ENCODE data around the gene PAGE1.
"Not testable (repeated sequence)": the region's sequence is repeated elsewhere in the genome, so short reads cannot be mapped to it uniquely, and the experiment has no call there.

DNA sequence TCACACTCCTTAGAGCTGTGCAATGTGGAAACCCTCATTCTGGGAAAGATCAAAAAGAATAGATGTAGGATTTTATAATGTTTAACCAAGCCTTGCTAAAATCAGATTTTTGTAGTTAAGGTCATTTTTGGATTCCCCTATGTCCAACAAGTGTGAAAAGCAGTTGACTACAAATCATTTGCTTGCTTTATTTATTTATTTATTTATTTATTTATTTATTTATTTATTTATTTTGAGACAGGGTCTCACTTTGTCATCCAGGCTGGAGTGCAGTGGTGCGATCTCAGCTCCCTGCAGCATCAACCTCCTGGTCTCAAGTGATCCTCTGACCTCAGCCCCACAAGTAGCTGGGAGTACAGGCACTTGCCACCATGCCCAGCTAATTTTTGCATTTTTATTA, 45.7 kb upstream of the PAGE1 start:
- not testable (repeated sequence) for TF ChIP-seq CTCF (IDR thresholded peaks at IDR 0.05 in 2 of 3, conservative IDR thresholded peaks at IDR 0.05 in 1 of 3; ENCODE audit: borderline replicate concordance in 1 of 3, insufficient read depth in 1 of 3, low read depth in 2 of 3, low read length in 2 of 3); FOSL1 (IDR thresholded peaks at IDR 0.05; ENCODE audit: low read depth); POLR2A (IDR thresholded peaks at IDR 0.05; ENCODE audit: borderline replicate concordance, extremely low read depth, insufficient read depth, insufficient read length); POLR2AphosphoS5 (IDR thresholded peaks at IDR 0.05; ENCODE audit: low read depth, low read length); EZH2 (IDR thresholded peaks at IDR 0.05); CEBPB (IDR thresholded peaks at IDR 0.05; ENCODE audit: low read depth); ATF3 (IDR thresholded peaks at IDR 0.05); RAD21 (IDR thresholded peaks at IDR 0.05; ENCODE audit: low read depth)
- TF ChIP-seq, protein P1, sequence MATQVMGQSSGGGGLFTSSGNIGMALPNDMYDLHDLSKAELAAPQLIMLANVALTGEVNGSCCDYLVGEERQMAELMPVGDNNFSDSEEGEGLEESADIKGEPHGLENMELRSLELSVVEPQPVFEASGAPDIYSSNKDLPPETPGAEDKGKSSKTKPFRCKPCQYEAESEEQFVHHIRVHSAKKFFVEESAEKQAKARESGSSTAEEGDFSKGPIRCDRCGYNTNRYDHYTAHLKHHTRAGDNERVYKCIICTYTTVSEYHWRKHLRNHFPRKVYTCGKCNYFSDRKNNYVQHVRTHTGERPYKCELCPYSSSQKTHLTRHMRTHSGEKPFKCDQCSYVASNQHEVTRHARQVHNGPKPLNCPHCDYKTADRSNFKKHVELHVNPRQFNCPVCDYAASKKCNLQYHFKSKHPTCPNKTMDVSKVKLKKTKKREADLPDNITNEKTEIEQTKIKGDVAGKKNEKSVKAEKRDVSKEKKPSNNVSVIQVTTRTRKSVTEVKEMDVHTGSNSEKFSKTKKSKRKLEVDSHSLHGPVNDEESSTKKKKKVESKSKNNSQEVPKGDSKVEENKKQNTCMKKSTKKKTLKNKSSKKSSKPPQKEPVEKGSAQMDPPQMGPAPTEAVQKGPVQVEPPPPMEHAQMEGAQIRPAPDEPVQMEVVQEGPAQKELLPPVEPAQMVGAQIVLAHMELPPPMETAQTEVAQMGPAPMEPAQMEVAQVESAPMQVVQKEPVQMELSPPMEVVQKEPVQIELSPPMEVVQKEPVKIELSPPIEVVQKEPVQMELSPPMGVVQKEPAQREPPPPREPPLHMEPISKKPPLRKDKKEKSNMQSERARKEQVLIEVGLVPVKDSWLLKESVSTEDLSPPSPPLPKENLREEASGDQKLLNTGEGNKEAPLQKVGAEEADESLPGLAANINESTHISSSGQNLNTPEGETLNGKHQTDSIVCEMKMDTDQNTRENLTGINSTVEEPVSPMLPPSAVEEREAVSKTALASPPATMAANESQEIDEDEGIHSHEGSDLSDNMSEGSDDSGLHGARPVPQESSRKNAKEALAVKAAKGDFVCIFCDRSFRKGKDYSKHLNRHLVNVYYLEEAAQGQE (IDR thresholded peaks at IDR 0.05; ENCODE audit: low read depth), result not testable (repeated sequence)
- TF ChIP-seq, protein P2, sequence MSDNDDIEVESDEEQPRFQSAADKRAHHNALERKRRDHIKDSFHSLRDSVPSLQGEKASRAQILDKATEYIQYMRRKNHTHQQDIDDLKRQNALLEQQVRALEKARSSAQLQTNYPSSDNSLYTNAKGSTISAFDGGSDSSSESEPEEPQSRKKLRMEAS (IDR thresholded peaks at IDR 0.05), result not testable (repeated sequence)

All from HCT116 (cell line).